ENCODE measurements around the gene RAD51B.

GRCh38 chr14:68571114-68571591, 751.6 kb downstream of the RAD51B start:
- TF ChIP-seq CTCF (conservative IDR thresholded peaks at IDR 0.05; ENCODE audit: low read depth, low read length) (no peak), EZH2 (IDR thresholded peaks at IDR 0.05; ENCODE audit: borderline replicate concordance, low read depth, low read length, poor library complexity, severe bottlenecking) (no peak)

Measured in A673 (cell line).